Mammary epithelial cell (primary cell): ENCODE data around the gene ITGA5.

Source experiments
- CTCF ChIP-seq, 2 donors: IDR thresholded peaks in 1 of 2; conservative IDR thresholded peaks in 1 of 2; 2 replicates each; pipeline ENCODE4 v1.5.1; 2011 to 2012; ENCODE audit warnings: inconsistent platforms in 2 of 2, low read length in 2 of 2, mild to moderate bottlenecking in 2 of 2, control low read depth in 1 of 2, low read depth in 1 of 2; ENCODE audit not compliant: insufficient read depth in 1 of 2; ENCODE audit errors: extremely low read depth in 1 of 2
- EZH2 ChIP-seq: IDR thresholded peaks from 2 replicates; pipeline ENCODE4 v1.6.1; 2012; ENCODE audit warnings: low read length, inconsistent platforms, borderline replicate concordance

- TF ChIP-seq CTCF (conservative IDR thresholded peaks at IDR 0.05 in 1 of 2, IDR thresholded peaks at IDR 0.05 in 1 of 2; ENCODE audit: extremely low read depth in 1 of 2, insufficient read depth in 1 of 2, low read depth in 1 of 2, low read length in 2 of 2) (peak; percentile 78 to 83), EZH2 (no peak)
Observed at GRCh38 chr12:54439521-54440255, 20.6 kb upstream of the ITGA5 start.
